ENCODE measurements around the gene CEP164. TPM values are rescaled to one million over a fixed set of nuclear protein-coding genes. Genes with fewer than 3 reads are reported as not detected.
A peak's percentile ranks its signal among the peaks of the same experiment; 100 is the strongest.

The CEP164 gene
- total and polyA plus RNA-seq, 10 of the 15 experiments (the other 5 are each of a cell fraction or from before 2014, with no cell fraction given): 4.2 to 31.2 (median 20.2) TPM

DNA sequence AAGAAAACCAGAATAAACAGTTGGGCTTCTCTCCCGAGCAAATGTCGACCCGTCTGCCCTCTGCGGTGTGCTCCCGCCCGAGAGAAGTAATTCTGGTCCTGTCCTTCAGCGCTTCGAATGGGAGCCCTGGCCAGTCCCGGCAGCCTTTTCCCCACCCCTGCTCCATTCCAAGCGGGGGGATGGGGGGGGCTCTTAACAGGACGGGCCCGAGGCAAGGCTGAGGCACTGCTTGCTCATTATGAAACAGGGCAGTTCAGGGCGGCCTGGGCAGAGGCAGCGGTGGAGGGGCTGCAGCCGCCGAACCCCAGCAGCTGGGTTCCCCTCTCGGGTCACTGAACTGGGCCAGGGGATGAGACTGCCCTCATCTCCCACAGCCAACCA lies 27.4 kb upstream of the CEP164 start:
- 51% methylated on average over 17 of the region's 17 CpGs for WGBS (ENCODE audit: insufficient coverage, insufficient replicate concordance, low lambda C conversion rate, missing lambda C conversion rate)
- intact Hi-C loops (cut with micrococcal nuclease; ENCODE audit: unreplicated experiment) (no loop called here), in situ Hi-C loops (cut with MboI) (no loop called here)
- FAIRE-seq: no peak
- no peaks in the 10 kb centered on the region for H3K36me3 ChIP-seq (ENCODE audit: control insufficient read depth in 2 of 2, insufficient read depth in 2 of 2, low read length in 1 of 2)
- no peak overlapping the region for H2AFZ ChIP-seq (ENCODE audit: control insufficient read depth, low read depth, low read length)
- TF ChIP-seq ATF7 (IDR thresholded peaks at IDR 0.05; ENCODE audit: low read depth): no peak
- peak; percentile 80 for TF ChIP-seq MLLT1 (IDR thresholded peaks at IDR 0.05)
- no peak overlapping the region for H3K9ac ChIP-seq (ENCODE audit: control insufficient read depth, insufficient read depth, low read length)
- H3K4me2 ChIP-seq (ENCODE audit: control insufficient read depth, insufficient read depth): no peak overlapping the region
- no peaks in the 10 kb centered on the region for H3K79me2 ChIP-seq (ENCODE audit: control insufficient read depth, insufficient read depth, low read length)
- BruUV-seq (replicated peaks): no TSS peak
- H3K9me3 ChIP-seq (replicated peaks; ENCODE audit: control insufficient read depth, insufficient read depth, low read length): no peaks in the 10 kb centered on the region
- RAD21 ChIA-PET (ENCODE audit: unreplicated experiment): no interaction called here
- H3K4me1 ChIP-seq (ENCODE audit: control insufficient read depth, insufficient read depth, low read length): no peaks in the 10 kb centered on the region
- no peaks in the 10 kb centered on the region for H4K20me1 ChIP-seq (ENCODE audit: control insufficient read depth, insufficient read depth)
- DNase-seq (ENCODE audit: low read depth, low spot score): no peak
- peak; percentile 58 for ATAC-seq
- no peak overlapping the region for H3K27ac ChIP-seq (ENCODE audit: control insufficient read depth, insufficient read depth)
- peaks cover 2% of the 10 kb centered on the region in 2 experiments; a peak in 1 of 4 replicates for H3K27me3 ChIP-seq (replicated peaks in 1 of 2; ENCODE audit: control insufficient read depth in 2 of 2, insufficient read depth in 2 of 2, low read length in 1 of 2)
- CTCF ChIA-PET: no interaction called here
- POLR2A ChIA-PET: no interaction called here
- H3K4me3 ChIP-seq: no peak overlapping the region
- SMC1A ChIA-PET (ENCODE audit: uncharacterized antibody, unreplicated experiment): no interaction called here

- DNase-seq (ENCODE audit: low read depth, low spot score) (no peak), FAIRE-seq (no peak), ATAC-seq (peak; percentile 6; the same call in 1 of the 3 replicates)
- H3K27me3 ChIP-seq (replicated peaks in 1 of 2; ENCODE audit: control insufficient read depth in 2 of 2, insufficient read depth in 2 of 2, low read length in 1 of 2): peaks cover 2% of the 10 kb centered on the region in 2 experiments; a peak in 1 of 4 replicates
- WGBS (ENCODE audit: insufficient coverage, insufficient replicate concordance, low lambda C conversion rate, missing lambda C conversion rate): 43% methylated on average over 5 of the region's 5 CpGs
- no peaks in the 10 kb centered on the region for H3K79me2 ChIP-seq (ENCODE audit: control insufficient read depth, insufficient read depth, low read length)
- ChIA-PET SMC1A (ENCODE audit: uncharacterized antibody, unreplicated experiment) (no interaction called here), POLR2A (no interaction called here), RAD21 (ENCODE audit: unreplicated experiment) (no interaction called here), CTCF (no interaction called here)
- no peaks in the 10 kb centered on the region for H3K4me1 ChIP-seq (ENCODE audit: control insufficient read depth, insufficient read depth, low read length)
- H3K36me3 ChIP-seq (ENCODE audit: control insufficient read depth in 2 of 2, insufficient read depth in 2 of 2, low read length in 1 of 2): no peaks in the 10 kb centered on the region
- H3K9ac ChIP-seq (ENCODE audit: control insufficient read depth, insufficient read depth, low read length): no peak overlapping the region
- intact Hi-C loops (cut with micrococcal nuclease; ENCODE audit: unreplicated experiment): no loop called here
- H3K4me2 ChIP-seq (ENCODE audit: control insufficient read depth, insufficient read depth): no peak overlapping the region
- H4K20me1 ChIP-seq (ENCODE audit: control insufficient read depth, insufficient read depth): no peaks in the 10 kb centered on the region
- H3K4me3 ChIP-seq: no peak overlapping the region
- no TSS peak for BruUV-seq (replicated peaks)
- H3K27ac ChIP-seq (ENCODE audit: control insufficient read depth, insufficient read depth): no peak overlapping the region
- no peak overlapping the region for H2AFZ ChIP-seq (ENCODE audit: control insufficient read depth, low read depth, low read length)
- in situ Hi-C loops (cut with MboI): no loop called here
- no peaks in the 10 kb centered on the region for H3K9me3 ChIP-seq (replicated peaks; ENCODE audit: control insufficient read depth, insufficient read depth, low read length)
- TF ChIP-seq, protein P1, sequence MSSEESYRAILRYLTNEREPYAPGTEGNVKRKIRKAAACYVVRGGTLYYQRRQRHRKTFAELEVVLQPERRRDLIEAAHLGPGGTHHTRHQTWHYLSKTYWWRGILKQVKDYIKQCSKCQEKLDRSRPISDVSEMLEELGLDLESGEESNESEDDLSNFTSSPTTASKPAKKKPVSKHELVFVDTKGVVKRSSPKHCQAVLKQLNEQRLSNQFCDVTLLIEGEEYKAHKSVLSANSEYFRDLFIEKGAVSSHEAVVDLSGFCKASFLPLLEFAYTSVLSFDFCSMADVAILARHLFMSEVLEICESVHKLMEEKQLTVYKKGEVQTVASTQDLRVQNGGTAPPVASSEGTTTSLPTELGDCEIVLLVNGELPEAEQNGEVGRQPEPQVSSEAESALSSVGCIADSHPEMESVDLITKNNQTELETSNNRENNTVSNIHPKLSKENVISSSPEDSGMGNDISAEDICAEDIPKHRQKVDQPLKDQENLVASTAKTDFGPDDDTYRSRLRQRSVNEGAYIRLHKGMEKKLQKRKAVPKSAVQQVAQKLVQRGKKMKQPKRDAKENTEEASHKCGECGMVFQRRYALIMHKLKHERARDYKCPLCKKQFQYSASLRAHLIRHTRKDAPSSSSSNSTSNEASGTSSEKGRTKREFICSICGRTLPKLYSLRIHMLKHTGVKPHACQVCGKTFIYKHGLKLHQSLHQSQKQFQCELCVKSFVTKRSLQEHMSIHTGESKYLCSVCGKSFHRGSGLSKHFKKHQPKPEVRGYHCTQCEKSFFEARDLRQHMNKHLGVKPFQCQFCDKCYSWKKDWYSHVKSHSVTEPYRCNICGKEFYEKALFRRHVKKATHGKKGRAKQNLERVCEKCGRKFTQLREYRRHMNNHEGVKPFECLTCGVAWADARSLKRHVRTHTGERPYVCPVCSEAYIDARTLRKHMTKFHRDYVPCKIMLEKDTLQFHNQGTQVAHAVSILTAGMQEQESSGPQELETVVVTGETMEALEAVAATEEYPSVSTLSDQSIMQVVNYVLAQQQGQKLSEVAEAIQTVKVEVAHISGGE (CRISPR knock-in tag; IDR thresholded peaks at IDR 0.05): no peak
- TF ChIP-seq ESRRA (IDR thresholded peaks at IDR 0.05; ENCODE audit: low read length) (no peak), RAD51 (IDR thresholded peaks at IDR 0.05) (no peak), YY1 (IDR thresholded peaks at IDR 0.05; ENCODE audit: low read depth, low read length) (no peak), YBX1 (IDR thresholded peaks at IDR 0.05) (no peak), STAT3 (IDR thresholded peaks at IDR 0.05; ENCODE audit: low read depth, low read length) (no peak), TCF12 (IDR thresholded peaks at IDR 0.05; ENCODE audit: low read depth, low read length) (no peak), HDGF (IDR thresholded peaks at IDR 0.05) (no peak), NFIC (IDR thresholded peaks at IDR 0.05; ENCODE audit: low read depth, low read length) (no peak), MLLT1 (IDR thresholded peaks at IDR 0.05) (no peak), MYC (IDR thresholded peaks at IDR 0.05; ENCODE audit: insufficient read depth, insufficient read length, insufficient replicate concordance, low read length, severe bottlenecking) (no peak), ZNF24 (IDR thresholded peaks at IDR 0.05) (no peak)
These were observed 26.9 kb upstream of the CEP164 start for GRCh38 chr11:117300773-117301172.

All from GM12878 (cell line).